ENCODE measurements around the gene SRM.
"Not testable (repeated sequence)": the region's sequence is repeated elsewhere in the genome, so short reads cannot be mapped to it uniquely, and the experiment has no call there.

SRM gene

DNA sequence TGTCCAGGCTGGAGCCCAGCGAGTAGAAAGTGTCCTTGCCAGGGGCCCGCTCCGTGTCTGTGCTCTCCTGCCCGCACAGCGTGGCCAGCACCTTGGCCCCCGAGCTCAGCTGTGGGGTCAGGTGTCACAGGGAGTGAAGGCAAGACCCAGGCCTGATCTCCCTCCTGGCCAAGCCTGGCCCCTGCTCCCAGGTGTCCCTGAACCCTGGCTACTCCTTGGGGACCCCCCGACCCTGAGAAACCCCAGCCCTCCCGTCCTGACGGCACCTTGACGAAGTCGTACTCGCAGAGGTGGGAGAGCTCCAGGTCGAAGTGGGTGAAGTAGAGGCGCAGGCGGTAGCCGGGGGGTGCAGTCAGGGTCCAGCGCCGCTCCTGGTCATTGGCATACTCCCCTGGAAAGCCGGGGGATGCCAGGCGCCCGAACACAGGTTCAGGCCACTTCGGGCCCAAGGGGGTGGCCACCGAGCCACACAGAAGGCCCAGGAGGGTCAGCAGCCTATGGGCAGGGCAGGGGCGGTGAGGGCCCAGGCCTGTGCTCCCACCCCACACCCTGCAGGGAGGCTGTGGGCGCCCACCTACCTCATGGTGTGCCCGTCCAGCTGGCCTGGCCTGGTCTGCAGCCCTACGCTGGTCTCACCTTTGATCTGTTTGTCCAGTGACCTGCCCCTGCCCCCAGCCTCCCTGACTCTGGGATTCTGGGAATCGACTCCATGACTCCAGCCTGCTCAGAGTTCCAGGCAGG lies 13.0 kb downstream of the SRM start, which contains the start of gene MASP2:
Gene MASP2, minus strand, starts transcription at position 615 of the 741 bp plus-strand sequence. Its CDS starts 32 bp downstream, at position 583.
- in situ Hi-C loops (cut with HindIII; ENCODE audit: low sequenced_read_pairs): no loop called here

DNA sequence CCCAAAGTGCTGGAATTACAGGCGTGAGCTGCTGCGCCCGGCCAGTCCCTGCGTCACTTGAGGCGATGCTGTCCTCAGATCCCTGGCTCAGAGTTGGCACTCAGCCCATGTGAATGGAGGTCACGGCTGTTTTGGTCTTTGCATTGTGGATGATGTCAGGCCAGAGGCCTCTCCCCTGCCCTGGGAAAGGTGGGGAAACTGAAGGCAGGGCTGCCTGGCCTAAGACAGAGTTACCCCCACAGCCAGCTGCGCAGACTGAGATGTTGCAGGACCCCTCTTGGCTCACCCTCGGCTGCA lies 13.6 kb downstream of the SRM start:
- in situ Hi-C loops (cut with HindIII; ENCODE audit: low sequenced_read_pairs): no loop called here

DNA sequence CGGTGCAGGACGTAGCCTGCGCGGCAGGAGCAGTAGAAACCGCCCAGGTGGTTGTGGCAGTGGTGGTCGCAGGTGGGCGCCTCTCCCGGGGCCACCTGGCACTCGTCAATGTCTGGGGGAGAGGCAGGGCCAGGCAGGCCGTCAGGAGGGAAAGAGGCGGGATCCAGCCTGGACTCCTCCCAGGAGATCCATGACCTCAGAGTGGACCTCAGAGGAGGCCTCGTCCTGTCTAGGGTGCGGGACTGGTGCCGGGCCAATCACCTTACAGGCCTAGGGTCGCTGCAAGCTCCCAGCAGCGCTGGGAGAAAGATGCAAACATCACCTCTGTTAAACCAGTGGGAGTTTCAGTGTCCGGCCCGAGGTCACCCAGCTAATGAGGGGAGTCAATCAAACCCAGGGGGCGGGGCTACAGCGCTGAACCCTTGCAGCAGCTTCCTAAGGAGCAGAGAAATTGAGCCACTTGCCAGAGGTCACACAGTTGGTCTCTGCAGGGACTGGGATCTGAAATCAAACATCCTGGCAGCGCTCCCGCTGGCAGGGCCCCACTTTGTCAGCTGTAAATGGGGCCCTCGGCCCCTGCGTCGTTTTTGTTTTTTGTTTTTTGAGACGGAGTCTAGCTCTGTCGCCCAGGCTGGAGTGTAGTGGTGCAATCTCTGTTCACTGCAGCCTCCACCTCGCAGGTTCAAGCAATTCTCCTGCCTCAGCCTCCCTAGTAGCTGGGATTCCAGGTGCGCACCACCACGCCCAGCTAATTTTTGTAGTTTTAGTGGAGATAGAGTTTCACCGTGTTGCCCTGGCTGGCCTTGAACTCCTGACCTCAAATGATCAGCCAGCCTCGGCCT lies 14.2 kb downstream of the SRM start:
- in situ Hi-C loops (cut with HindIII; ENCODE audit: low sequenced_read_pairs): no loop called here

DNA sequence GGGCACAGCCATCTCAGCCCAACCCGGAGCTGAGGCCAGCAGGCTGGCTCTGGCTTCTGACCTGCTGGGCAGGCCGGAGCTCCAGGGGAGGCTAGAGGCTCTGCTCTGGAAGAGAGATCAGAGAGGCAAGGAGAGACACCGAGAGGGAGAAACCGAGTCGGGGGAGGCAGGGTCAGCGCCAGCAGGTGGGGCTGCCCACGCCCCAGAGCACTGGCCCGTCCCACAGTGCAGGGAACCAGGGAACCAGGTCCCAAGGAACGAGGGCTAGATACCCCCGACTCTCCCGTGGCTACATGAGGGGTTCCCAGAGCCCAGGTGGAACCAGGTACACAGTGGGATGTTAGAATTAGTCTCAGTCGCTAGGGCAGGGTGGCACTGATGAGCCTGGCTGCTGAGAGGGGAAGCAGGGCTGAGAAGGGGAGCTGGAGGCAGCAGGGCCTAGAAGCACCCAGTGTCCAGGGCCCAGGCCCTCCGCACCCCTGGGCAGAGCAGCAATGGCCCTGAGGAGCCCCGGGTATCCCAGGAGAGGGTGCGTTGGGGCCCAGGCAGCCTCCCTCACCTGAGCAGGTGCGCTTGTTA lies 14.9 kb downstream of the SRM start:
- in situ Hi-C loops (cut with HindIII; ENCODE audit: low sequenced_read_pairs): no loop called here

DNA sequence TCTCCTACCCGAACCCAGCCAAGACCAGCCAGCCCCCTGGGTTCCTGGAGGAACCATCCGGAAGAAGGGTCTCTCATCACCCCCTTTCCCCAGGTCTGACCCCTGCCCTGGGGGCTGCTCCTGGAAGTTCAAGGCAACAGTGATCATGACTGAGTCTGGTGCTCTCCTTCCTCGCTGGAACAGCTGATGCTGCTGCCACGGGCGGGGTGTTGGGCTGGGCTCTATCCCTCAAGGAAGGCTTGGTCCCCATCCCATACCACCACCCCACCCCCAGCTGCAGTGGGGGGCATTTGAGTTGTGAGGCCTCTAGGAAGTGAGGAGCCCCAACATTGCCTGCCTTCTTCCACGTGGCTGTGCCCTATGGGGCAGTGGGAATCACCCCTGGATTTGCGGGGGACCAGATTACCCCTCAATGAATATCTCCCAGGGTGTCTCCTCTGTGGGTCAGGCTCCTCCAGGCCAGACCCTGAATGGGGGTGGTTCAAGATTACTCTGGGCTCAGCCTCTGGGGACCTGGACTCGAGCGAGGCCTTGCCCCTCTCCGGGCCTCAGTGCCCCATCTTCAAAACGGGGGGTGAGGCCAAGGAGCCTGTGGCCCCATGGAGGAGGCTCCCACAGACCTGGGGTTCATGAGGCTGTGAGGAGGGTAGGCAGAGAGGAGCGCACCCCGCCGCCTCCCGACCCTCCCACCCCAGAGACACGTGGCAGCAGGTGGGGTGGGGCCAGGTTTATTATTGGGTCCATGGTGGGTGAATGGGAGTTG lies 15.6 kb downstream of the SRM start:
- in situ Hi-C loops (cut with HindIII; ENCODE audit: low sequenced_read_pairs): no loop called here

DNA sequence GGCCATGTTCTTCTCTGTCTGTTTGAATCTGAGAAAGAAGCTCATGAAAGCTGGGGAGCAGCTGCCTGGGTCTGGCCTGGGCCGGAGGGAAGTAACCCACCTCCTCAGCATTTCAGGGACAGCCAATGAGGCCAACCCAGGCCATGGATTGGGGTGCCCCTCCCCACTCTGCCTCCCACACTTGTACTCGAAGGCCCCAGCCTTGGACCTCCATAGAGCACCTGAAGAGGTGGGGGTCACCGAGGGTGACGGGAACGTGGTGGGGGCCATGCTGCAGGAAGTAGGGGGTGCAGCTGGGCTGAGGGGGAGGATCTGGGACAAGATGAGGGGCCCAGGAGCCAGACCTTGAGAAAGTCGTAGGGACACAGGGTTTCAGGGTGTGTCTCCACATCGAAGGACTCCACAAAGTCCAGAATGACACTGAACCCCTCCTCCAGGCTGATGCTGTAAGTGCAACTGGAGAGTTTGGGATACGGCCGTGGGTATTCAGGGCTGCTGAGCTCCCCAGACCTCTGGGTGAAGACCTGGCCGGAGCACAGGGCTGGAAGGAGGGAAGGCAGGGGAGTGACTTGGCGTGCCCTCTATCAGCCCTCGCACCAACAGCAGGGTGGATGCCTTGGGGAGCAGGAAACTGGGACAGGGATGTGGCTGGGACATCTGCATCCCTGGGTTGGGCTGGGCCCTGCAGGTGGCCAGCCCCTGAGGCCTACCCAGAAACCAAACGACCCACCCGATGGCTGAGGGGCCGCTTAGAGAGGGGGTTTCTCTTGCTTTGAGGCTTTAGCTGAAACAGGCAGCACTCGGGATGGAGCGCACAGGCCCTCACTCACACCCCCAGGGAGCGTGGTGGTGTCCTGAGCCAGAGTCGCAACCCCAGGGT lies 16.6 kb downstream of the SRM start:
- in situ Hi-C loops (cut with HindIII; ENCODE audit: low sequenced_read_pairs): no loop called here

DNA sequence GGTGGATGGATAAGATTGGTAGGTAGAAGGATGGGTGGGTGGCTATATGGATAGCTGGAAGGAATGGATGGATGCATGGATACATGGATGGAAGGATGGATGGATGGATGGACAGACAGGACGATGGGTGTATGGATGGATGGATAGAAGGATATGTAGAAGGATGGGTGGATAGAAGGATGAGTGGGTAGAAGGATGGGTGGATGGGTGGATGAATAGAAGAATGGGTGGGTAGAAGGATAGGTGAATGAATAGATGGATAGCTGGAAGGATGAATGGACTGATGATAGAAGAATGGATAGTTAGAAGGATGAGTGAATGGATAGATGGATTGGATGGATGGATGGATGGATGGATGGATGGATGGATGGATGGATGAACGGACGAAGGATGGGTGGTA lies 17.8 kb downstream of the SRM start:
- in situ Hi-C loops (cut with HindIII; ENCODE audit: low sequenced_read_pairs): no loop called here

DNA sequence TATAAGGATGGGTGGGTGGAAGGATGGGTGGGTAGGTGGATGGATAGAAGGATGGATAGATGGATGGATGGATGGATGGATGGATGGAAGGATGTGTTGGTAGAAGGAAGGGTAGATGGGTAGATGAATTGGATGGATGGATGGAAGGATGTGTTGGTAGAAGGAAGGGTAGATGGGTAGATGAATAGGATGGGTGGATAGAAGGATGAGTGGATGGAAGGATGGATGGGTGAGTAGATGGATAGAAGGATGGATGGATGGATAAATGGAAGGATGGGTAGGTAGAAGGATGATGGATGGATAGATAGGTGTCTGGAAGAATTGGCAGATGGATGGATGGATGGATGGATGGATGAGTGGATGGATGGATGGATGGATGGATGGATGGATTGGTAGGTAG lies 18.8 kb downstream of the SRM start:
- in situ Hi-C loops (cut with HindIII; ENCODE audit: low sequenced_read_pairs): no loop called here

DNA sequence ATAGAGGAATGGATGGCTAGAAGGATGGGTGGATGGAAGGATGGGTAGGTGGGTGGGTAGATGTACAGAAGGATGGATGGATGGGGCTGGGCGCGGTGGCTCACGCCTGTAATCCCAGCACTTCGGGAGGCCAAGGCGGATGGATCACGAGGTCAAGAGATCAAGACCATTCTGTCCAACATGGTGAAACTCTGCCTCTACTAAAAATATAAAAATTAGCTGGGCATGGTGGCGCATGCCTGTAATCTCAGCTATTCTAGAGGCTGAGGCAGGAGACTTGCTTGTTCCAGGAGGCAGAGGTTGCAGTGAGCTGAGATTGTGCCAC lies 19.8 kb downstream of the SRM start:
- in situ Hi-C loops (cut with HindIII; ENCODE audit: low sequenced_read_pairs): not testable (repeated sequence)

DNA sequence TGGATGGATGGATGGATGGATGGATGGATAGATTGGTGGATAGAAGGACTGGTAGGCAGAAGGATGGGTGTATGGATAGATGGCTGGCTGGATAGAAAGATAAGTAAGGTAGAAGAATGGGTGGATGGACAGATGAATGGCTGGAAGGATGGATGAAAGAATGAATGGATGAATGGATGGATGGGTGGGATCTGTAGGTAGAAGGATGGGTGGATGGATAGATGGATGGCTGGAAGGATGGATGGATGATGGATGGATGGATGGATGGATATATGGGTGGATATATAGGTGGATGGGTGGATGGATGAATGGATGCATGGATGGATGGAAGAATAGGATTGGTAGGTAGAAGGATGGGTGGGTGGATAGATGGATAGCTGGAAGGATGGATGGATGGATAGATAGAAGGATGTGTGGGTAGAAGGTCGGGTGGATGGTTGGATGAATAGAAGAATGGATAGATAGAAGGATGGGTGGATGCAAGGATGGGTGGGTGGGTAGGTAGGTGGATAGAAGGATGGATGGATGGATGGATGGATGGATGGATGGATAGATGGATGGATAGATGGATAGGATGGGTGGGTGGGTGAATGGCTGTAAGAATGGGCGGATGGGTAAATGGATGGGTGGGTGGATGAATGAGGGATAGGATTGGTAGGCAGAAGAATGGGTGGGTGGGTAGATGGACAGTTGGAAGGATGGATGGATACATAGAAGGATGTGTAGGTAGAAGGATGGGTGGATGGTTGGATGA lies 20.3 kb downstream of the SRM start:
- in situ Hi-C loops (cut with HindIII; ENCODE audit: low sequenced_read_pairs): no loop called here

DNA sequence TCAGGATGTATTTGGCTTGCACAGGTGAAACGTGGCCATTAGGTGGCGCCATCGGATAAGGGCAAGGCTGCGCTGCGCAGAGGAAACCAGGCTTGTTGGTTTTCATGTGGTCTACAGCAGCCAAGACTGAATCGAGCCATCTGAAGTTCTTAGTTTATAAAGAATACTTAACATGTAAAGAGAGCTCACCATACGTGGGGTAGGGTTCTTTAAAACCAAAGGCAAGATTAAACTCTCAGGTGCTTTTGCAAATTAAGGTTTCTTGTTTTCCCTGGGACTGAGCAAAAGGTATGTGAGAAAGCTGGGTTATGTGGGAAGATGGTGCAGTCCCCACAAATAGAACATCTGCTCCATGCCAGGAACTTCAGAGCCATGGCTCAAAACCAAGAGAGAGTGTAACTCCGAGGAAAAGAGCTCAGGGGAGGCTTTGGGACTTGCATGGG lies 22.1 kb downstream of the SRM start:
- in situ Hi-C loops (cut with HindIII; ENCODE audit: low sequenced_read_pairs): no loop called here

DNA sequence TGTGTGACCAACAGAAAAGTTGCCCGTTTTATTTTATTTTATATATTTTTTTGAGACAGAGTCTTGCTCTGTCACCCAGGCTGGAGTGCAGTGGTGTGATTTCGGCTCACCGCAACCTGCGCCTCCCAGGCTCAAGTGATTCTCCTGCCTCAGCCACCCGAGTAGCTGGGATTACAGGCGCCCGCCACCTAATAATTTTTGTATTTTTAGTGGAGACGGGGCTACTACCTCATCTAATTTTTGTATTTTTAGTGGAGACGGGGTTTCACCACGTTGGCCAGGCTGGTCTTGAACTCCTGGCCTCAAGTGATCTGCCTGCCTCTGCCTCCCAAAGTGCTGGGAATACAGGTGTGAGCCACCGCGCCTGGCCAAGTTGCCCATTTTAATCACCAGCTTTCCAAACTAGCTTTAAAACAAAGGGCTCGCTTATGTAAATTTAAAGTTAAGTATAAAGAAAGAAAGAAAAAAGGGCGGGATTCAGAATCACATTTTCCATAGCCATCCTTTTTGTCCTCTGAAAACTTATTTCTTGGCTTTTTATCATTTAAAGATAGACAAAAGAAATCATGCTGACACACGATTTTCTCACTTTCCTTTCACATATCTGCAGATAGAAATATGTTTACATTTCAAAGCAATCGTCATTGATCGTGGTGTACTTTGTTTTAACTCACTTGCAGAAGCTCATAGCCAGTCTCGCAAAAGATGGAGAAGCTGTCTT lies 22.6 kb downstream of the SRM start:
- in situ Hi-C loops (cut with HindIII; ENCODE audit: low sequenced_read_pairs): not testable (repeated sequence)

DNA sequence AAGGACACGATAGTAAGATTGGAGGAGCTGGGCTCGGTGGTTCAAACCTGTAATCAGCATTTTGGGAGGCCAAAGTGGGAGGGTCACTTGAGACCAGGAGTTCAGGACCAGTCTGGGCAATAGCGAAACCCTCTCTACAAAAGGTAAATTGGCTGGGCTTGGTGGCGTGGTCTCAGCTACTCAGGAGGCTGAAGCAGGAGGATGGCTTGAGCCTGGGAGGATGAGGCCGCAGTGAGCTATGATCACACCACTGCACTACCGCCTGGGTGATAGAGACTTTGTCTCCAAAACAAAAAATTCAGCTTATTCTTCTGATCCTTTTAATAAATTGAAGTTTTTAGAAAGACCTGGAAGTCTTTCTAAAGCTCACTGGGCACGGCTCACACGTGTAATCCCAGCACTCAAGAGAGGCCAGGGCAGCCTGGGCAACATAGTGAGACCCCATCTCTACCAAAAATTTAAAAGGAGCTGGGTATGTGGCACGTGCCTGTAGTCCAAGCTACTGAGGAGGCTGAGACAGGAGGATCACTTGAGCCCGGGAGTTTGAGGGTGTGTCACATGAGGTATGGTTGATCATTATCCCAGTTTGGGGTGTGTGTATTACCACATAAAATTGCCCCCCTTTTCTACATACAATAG lies 28.1 kb downstream of the SRM start:
- in situ Hi-C loops (cut with HindIII; ENCODE audit: low sequenced_read_pairs): no loop called here

DNA sequence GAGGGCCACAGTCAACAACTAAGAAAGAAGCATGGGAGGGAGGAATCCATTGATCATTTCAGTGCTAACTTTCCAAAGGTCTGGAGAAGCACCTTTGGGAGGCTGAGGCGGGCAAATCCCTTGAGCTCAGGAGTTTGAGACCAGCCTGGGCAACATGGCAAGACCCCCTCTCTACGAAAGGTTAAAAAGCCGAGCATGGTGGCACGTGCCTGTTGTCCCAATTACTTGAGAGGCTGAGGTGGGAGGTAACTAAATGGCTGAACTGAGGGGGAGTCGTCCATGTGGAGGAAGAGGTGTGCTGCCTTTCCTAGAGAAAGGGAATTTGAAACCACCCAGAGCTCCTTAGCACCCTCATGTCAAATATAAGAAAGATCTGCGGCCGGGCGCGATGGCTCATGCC lies 29.0 kb downstream of the SRM start:
- in situ Hi-C loops (cut with HindIII; ENCODE audit: low sequenced_read_pairs): no loop called here

DNA sequence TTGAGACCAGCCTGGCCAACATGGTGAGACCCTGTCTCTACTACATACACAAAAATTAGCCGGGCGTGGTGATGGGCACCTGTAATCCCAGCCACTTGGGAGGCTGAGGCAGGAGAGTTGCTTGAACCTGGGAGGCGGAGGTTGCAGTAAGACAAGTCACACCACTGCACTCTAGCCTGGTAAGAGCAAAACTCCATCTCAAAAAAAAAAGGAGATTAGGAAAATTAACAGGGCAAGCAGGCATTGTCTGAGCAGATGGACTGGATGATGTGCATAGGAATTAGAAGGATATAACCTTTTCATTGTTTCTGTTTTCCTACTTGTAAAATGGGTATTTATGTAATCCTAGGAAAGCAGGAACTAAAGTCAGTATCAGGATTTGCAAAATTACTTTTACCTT lies 31.8 kb downstream of the SRM start:
- in situ Hi-C loops (cut with HindIII; ENCODE audit: low sequenced_read_pairs): no loop called here

DNA sequence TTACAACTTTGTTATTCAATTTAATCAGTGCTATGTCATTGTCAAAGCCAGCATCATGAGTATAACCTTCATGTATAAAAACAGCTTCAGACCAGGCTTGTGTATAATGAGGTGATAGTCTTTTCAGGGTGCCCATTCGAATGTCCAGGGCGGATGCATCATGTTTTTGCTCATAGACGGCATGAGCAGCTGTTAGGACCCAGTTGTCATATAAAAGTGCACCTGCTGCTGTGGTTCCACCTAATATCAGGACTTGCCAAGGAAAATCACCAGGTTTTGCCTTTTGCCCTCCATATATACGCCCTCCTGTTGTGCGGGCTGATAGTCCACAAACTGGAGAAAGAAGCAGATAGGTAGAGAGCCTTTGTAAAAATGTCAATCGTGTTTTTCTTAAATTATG lies 32.5 kb downstream of the SRM start:
- in situ Hi-C loops (cut with HindIII; ENCODE audit: low sequenced_read_pairs): no loop called here

DNA sequence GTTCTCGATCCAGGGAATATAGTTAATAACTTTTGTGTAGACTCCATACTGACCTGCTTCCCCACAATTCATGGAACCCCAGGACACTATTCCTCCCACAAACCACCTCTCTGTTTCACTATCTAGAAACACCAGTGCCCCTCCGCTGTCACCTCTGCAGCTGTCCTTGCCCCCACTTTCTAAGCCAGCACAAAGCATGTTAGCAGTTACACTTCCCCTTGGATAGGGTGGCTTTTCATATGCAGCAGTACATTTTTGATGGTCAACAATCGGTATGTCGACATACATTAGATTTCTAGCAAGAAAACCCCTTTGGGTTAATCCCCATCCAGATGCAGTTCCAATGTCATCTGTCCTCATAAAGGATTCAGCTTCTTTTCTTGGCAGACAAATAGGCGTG lies 32.9 kb downstream of the SRM start:
- in situ Hi-C loops (cut with HindIII; ENCODE audit: low sequenced_read_pairs): no loop called here

DNA sequence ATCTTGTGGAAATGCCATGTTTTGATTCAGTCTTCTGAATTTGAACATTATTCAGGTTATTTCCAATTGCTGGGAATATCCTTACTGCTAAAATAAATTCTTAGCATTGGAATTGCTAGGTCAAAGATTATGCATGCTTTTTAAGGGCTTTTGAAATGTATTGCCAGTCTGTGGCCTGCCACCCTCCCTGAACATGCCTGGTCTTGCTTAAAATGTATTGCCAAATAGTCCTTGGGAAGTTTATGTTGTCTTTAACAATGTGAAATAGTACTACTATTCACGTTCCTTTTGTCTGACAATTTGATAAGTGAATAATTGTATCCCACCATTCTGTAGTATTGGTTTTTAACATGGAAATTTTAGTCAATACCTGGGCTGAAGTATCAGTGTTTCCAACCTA lies 33.8 kb downstream of the SRM start:
- in situ Hi-C loops (cut with HindIII; ENCODE audit: low sequenced_read_pairs): no loop called here

DNA sequence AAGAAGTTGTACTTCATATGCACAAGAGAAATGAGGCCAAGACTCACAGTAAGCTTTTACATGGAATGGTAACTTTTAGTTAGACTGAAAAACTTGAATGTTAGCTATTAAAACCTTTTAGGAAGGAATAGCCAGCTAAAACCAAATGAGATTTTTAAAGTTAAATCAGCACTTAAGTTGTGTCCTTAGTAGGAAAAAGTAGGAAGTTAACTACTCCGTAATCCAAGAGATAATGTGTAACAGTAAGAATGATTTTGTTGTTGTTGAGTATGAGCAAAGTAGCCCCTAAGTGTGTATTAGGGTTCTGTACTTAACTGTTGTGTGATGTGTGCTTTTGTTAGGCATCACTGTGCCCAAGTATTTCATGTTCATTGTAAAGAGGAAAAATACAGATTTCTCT lies 34.2 kb downstream of the SRM start:
- in situ Hi-C loops (cut with HindIII; ENCODE audit: low sequenced_read_pairs): no loop called here

Data from endothelial cell of hepatic sinusoid (primary cell).